A549 treated with CORT108297 at 1 μM for 4 hours (cell line): Measurements from ENCODE around the gene MAGEA8. TPM values are rescaled to one million over a fixed set of nuclear protein-coding genes. Genes with fewer than 3 reads are reported as not detected.

ENCODE experiments used
- total RNA-seq: library from RNA; stranded (reverse); fragments of 200-300 nt; extraction: Qiagen RNA extraction; gene quantifications from 5 replicates; pipeline ENCODE4 v1.2.3, GENCODE V29; 2022

MAGEA8 gene, protein sequence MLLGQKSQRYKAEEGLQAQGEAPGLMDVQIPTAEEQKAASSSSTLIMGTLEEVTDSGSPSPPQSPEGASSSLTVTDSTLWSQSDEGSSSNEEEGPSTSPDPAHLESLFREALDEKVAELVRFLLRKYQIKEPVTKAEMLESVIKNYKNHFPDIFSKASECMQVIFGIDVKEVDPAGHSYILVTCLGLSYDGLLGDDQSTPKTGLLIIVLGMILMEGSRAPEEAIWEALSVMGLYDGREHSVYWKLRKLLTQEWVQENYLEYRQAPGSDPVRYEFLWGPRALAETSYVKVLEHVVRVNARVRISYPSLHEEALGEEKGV
- total RNA-seq, result not detected in 5 replicates

DNA sequence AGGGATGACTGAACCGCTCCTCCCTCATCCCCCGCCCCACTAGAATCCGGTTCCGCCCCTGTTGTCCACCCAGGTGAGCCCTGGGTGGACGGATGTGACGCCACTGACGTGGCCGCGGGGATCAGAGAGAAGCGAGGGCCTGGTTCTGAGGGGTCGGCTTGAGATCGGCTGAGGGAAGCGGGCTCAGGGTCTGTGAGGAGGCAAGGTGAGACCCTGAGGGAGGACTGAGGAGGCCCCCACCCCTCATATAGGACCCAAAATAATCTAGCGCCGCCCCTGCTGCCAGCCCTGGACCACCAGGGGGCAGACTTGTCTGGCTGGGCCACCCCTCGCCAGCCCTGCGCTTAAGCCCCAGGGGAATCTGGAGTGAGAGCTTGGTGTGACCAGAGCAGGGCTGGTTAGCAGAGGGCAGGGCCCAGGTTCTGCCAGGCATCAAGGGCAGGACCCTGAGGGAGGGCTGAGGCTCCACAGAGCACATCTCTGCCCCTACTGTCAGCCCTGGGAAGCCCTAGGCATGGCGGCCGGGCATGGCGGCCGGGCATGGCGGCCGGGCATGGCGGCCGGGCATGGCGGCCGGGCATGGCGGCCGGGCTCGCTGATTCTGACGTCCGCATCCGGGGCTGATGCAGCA lies at the start of gene MAGEA8:
MAGEA8 (plus strand) TSS at position 103 of the 631 bp plus-strand sequence. CDS start 3,090 bp downstream, outside the sequence.

DNA sequence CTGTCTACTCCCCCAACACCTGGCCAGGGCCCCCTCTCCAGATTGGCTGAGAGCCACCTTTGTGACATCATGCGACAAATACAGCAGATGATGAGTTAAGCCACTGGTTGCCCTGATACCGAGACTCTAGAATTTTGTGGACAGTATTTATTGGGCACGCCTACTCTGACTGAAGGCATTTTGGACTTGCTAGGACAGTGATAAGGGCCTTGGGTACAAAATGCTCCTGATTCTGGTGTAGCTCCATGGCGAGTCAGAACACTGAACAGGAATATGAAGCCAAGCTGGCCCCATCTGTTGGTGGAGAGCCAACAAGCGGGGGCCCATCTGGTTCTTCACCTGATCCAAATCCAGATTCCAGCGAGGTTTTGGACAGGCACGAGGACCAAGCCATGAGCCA lies 48.4 kb downstream of the MAGEA8 start, which contains the start of gene HSFX4:
HSFX4 (plus strand) TSS at position 174 of the 400 bp plus-strand sequence; CDS start at position 246, 72 bp downstream.

Other genes starting within 250 kb of the MAGEA8 start
- 25.4 to 28.4 TPM (median 28.2 TPM) in 5 replicates for gene TMEM185A, start 249.4 kb upstream of the MAGEA8 start, total RNA-seq
- gene MAGEA11, start 169.1 kb upstream of the MAGEA8 start, total RNA-seq, result 0.07 TPM in 1 of 5 replicates, not detected in the others
- 0.22 to 0.49 TPM (median 0.36 TPM) in 5 replicates for gene HSFX1, start 107.1 kb upstream of the MAGEA8 start, total RNA-seq
- gene MAGEA9, start 99.3 kb upstream of the MAGEA8 start, total RNA-seq, result not detected in 5 replicates
- gene HSFX4, start 48.4 kb downstream of the MAGEA8 start, total RNA-seq, result not detected in 5 replicates
- 51.0 to 61.1 TPM (median 58.1 TPM) in 5 replicates for gene EOLA2, start 57.3 kb downstream of the MAGEA8 start, total RNA-seq